Rectal smooth muscle tissue (tissue), 1 donor: ENCODE measurements around the gene LRP1B.

Source experiments
- H3K27ac ChIP-seq: one replicate; pipeline ENCODE4 v1.7.0; 2013; ENCODE audit warnings: low read depth, low read length, inconsistent platforms
- H3K27me3 ChIP-seq: one replicate; pipeline ENCODE4 v1.7.0; 2013; ENCODE audit warnings: low read length; ENCODE audit not compliant: control insufficient read depth, insufficient read depth
- H3K36me3 ChIP-seq: one replicate; pipeline ENCODE4 v1.7.0; 2013; ENCODE audit warnings: low read length; ENCODE audit not compliant: control insufficient read depth, insufficient read depth
- H3K4me1 ChIP-seq: one replicate; pipeline ENCODE4 v1.7.0; 2013; ENCODE audit warnings: low read length; ENCODE audit not compliant: control insufficient read depth, insufficient read depth
- H3K4me3 ChIP-seq: one replicate; pipeline ENCODE4 v1.7.0; 2013; ENCODE audit warnings: low read length
- H3K9ac ChIP-seq: one replicate; pipeline ENCODE4 v1.7.0; 2013; ENCODE audit warnings: low read length

LRP1B gene

GRCh38 chr2:141748616-141749015 is 382.2 kb downstream of the LRP1B start:
- Histone ChIP-seq H3K27ac (no peak overlapping the region), H3K4me1 (no peaks in the 10 kb centered on the region), H3K27me3 (no peaks in the 10 kb centered on the region), H3K9ac (no peak overlapping the region), H3K4me3 (no peak overlapping the region), H3K36me3 (no peaks in the 10 kb centered on the region)

DNA sequence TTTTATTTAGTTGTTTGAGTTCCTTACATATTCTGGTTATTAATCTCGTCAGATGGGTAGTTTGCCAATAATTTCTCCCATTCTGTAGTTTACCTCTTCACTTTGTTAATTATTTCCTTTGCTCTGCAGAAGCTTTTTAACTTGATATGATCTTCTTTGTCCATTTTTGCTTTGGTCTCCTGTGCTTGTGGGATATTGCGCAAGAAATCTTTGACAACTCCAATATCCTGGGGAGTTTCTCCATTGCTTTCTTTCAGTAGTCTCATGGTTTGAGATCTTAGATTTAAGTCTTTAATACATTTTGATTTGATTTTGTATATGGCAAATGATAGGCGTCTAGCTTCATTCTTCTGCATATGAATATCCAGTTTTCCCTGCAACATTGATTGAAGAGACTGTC is 389.2 kb downstream of the LRP1B start:
- H3K27me3 ChIP-seq = no peaks in the 10 kb centered on the region
- H3K9ac ChIP-seq = no peak overlapping the region
- H3K36me3 ChIP-seq = no peaks in the 10 kb centered on the region
- no peaks in the 10 kb centered on the region for H3K4me1 ChIP-seq
- H3K4me3 ChIP-seq = no peak overlapping the region
- no peak overlapping the region for H3K27ac ChIP-seq

GRCh38 chr2:141737492-141738255 is 393.1 kb downstream of the LRP1B start:
- Histone ChIP-seq H3K27me3 (no peaks in the 10 kb centered on the region), H3K4me3 (no peak overlapping the region), H3K4me1 (no peaks in the 10 kb centered on the region), H3K27ac (no peak overlapping the region), H3K36me3 (no peaks in the 10 kb centered on the region), H3K9ac (no peak overlapping the region)

GRCh38 chr2:141736466-141736865 is 394.4 kb downstream of the LRP1B start:
- Histone ChIP-seq H3K36me3 (no peaks in the 10 kb centered on the region), H3K27ac (no peak overlapping the region), H3K27me3 (no peaks in the 10 kb centered on the region), H3K4me1 (no peaks in the 10 kb centered on the region), H3K9ac (no peak overlapping the region), H3K4me3 (no peak overlapping the region)

GRCh38 chr2:141728886-141729285 is 401.9 kb downstream of the LRP1B start:
- Histone ChIP-seq H3K27me3 (no peaks in the 10 kb centered on the region), H3K4me3 (no peak overlapping the region), H3K27ac (no peak overlapping the region), H3K9ac (no peak overlapping the region), H3K4me1 (no peaks in the 10 kb centered on the region), H3K36me3 (no peaks in the 10 kb centered on the region)

DNA sequence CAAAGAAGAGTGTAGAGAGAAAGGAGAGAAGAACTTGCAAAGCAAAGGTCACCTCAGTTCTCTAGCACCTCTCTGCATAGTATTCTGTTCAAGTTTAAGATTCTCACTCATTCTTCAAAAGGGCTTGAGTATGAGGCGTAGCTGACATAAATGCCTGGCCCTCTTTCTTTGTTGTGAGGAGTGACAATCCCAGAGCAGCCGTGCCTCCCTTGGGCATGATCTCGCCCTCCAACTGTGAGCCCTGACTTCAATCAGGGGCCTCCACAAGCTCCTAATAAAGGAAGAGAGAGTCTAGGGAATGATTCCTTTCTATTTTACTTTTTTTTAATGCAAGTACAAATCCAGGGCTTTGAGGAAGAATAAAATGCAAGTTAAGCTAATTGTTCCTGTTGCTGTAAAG is 402.7 kb downstream of the LRP1B start:
- Histone ChIP-seq H3K4me3 (no peak overlapping the region), H3K27me3 (no peaks in the 10 kb centered on the region)

DNA sequence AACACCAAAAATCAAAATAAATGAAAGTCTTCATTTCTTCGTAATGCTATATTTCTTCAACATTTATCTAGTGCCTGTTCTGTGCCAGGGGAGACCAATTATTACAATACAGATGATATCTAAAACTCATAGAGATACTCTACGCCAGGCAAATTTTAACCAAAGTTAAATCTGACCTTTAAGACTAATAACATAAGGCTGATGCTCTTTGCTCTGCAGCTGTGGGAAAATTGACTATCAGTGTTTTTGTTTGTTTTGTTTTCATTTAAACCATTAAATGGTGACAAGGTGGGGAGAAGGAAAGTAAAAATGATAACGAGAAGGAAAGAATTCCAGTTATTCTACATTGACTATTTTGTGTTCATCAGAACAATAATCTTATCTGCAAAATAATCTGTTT is 406.4 kb downstream of the LRP1B start:
- H3K27ac ChIP-seq = no peak overlapping the region
- no peak overlapping the region for H3K9ac ChIP-seq
- H3K4me3 ChIP-seq = no peak overlapping the region
- H3K27me3 ChIP-seq = no peaks in the 10 kb centered on the region
- no peaks in the 10 kb centered on the region for H3K36me3 ChIP-seq
- H3K4me1 ChIP-seq = no peaks in the 10 kb centered on the region

More for the DNA sequence above, 402.7 kb downstream of the LRP1B start:
- no peak overlapping the region for H3K27ac ChIP-seq
- H3K36me3 ChIP-seq = no peaks in the 10 kb centered on the region
- H3K9ac ChIP-seq = no peak overlapping the region
- no peaks in the 10 kb centered on the region for H3K4me1 ChIP-seq

DNA sequence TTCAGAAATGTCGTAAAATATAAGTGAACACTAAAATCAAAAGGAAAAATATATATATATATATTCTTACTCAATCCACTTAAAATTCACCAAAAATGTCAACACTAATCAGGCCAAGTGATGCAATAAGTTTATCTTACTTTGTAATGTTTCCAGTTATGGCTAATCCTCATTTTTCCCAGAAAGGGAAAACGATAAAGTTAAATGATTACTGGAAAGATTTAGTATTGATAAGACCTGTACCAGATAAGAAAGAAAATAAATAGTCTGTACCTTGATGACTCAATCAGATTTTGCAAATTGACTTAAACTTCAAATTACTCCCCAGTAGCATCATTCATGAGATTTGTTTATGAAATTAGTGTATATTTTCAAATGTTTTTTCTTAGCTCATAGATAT is 407.0 kb downstream of the LRP1B start:
- no peak overlapping the region for H3K4me3 ChIP-seq
- no peak overlapping the region for H3K27ac ChIP-seq
- no peak overlapping the region for H3K9ac ChIP-seq
- H3K27me3 ChIP-seq = no peaks in the 10 kb centered on the region
- H3K4me1 ChIP-seq = no peaks in the 10 kb centered on the region
- no peaks in the 10 kb centered on the region for H3K36me3 ChIP-seq

DNA sequence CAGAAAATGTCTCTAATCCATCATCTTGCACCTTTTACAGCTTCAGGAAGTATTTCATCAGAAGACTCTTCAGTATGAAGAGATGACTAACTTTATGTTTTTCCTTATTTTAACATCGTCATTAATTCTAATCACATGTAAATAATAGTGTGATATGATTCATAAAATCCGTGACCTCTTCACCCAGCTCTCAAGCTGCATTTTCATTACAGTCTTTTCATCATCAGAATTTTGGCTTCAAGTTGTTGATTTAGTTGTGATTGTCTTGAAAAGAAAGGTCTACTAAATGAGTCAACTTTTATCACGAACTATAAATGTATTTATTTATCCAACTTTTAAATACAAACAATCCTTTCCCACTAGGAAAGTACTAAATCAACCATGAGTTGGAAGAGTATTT is 410.3 kb downstream of the LRP1B start:
- no peak overlapping the region for H3K9ac ChIP-seq
- no peaks in the 10 kb centered on the region for H3K36me3 ChIP-seq
- H3K4me1 ChIP-seq = peaks cover 7% of the 10 kb centered on the region
- H3K27me3 ChIP-seq = no peaks in the 10 kb centered on the region
- H3K27ac ChIP-seq = no peak overlapping the region
- no peak overlapping the region for H3K4me3 ChIP-seq

GRCh38 chr2:141714496-141714895 is 416.3 kb downstream of the LRP1B start:
- Histone ChIP-seq H3K27ac (no peak overlapping the region), H3K4me3 (no peak overlapping the region), H3K9ac (no peak overlapping the region), H3K36me3 (no peaks in the 10 kb centered on the region), H3K27me3 (no peaks in the 10 kb centered on the region), H3K4me1 (peaks cover 7% of the 10 kb centered on the region)

- no peak overlapping the region for H3K27ac ChIP-seq
- H3K27me3 ChIP-seq = no peaks in the 10 kb centered on the region
- H3K4me1 ChIP-seq = no peaks in the 10 kb centered on the region
- H3K4me3 ChIP-seq = no peak overlapping the region
- no peaks in the 10 kb centered on the region for H3K36me3 ChIP-seq
- no peak overlapping the region for H3K9ac ChIP-seq
These were observed 419.2 kb downstream of the LRP1B start for GRCh38 chr2:141711627-141712026.

DNA sequence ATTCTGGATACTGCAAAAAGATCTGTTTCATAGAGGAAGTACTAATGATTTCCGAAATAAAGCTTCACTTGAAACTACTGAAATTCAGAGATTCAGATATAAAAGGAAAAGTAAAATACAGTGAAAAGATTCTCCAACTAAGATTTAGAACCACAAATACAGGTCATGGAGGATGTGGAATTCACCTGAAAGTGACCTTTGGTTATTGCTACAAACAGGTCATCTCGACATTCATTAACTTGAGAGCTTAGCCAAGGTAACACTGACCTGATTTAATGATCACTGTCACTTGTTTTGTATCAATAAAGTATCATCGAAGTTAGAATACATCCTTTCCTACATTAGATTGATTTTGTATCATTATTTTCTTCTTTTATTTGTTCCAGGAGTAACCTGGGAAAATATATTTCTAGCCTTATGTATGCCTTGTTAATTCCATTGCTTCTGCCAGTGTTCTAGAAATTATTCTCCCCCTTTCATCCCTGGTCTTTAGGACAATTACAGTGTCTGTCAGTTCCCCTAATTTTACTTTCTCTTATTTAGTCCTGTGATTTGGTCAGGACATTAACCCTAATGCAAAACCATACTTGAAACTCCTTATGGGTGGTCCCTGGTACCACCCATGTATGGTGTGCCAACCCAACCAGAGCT is 420.1 kb downstream of the LRP1B start:
- Histone ChIP-seq H3K4me3 (no peak overlapping the region), H3K36me3 (no peaks in the 10 kb centered on the region), H3K4me1 (no peaks in the 10 kb centered on the region), H3K9ac (no peak overlapping the region), H3K27me3 (no peaks in the 10 kb centered on the region), H3K27ac (no peak overlapping the region)

DNA sequence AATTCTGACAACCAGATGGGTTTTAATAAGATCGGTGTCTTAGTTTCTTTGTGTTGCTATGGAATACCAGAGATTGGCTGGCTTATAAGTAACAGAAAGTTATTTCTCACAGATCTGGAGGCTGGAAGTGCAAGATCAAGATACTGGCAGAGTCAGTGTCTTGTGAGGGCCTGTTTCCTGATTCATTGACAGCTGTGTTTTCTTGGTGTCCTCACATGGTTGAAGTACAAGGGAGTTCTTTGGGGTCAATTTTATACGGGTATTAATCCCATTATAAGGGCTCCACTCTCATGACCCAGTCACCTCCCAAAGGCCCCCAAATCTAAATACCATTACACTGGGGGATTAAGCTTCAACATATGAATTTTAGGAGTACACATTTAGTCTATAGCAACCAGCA is 421.1 kb downstream of the LRP1B start:
- Histone ChIP-seq H3K36me3 (no peaks in the 10 kb centered on the region), H3K27ac (no peak overlapping the region), H3K4me3 (no peak overlapping the region), H3K9ac (no peak overlapping the region), H3K27me3 (no peaks in the 10 kb centered on the region), H3K4me1 (no peaks in the 10 kb centered on the region)
